Endometrial microvascular endothelial cells (primary cell): ENCODE results near the gene TMSB4Y. TPM values are rescaled to one million over a fixed set of nuclear protein-coding genes. Genes with fewer than 3 reads are reported as not detected.

Experiments
- in situ Hi-C: cut with HindIII; loops from 2 replicates; pipeline ENCODE4 v1.10.0; 2017; ENCODE audit warnings: low sequenced_read_pairs, low pct_unique_long_range_greater_than_20kb; ENCODE audit errors: inconsistent ontology term
- total RNA-seq: library from RNA; depleted of rRNA; stranded (reverse); fragments of >200 nt; gene quantifications from one replicate; pipeline ENCODE4 v1.2.3, GENCODE V29; 2015; ENCODE audit errors: inconsistent ontology term

TMSB4Y gene
- not detected for total RNA-seq

DNA sequence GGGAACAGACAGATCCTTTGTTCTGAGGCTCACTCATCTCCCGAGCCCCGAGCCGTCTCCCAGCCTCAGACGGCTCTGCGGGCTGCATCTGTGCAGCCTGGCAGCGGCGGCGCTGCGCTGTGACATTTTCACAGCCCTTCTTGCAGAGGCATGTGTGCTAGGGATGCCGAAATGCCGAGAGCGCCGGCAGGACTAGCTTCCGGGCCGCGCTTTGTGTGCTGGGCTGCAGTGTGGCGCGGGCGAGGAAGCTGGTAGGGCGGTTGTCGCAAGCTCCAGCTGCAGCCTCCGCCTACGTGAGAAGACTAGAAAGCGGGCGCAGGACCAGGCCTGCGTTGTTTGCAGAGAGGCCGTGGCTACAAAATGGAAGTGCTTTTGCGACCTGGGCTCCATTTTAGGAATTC is at the start of gene TMSB4Y:
Gene TMSB4Y (plus strand): TSS at position 332 of the 401 bp plus-strand sequence.
- in situ Hi-C loops: no loop called here

DNA sequence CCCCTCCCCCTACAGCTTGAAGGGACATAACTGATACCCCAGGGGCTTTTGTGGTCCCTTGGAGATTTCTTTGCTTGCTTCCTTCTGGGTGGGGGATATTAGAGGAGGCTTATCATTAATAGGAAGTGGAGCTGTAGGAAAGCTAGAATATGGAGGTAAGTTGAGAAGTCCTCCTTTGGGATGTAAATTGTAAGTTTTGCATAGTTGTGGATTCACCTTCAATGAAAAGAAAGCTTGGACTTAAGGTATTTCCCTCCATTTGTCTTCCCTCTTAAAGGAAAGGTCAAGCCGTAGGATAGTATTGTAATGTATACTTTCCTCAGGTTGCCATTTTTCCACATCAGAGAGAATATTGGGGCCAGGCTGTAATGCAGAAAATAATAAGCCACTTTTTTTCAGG is 39.5 kb upstream of the TMSB4Y start:
- in situ Hi-C loops: no loop called here

GRCh38 chrY:13671122-13671521 is 32.6 kb upstream of the TMSB4Y start:
- in situ Hi-C loops: no loop called here

GRCh38 chrY:13702276-13702675 is 1.4 kb upstream of the TMSB4Y start:
- in situ Hi-C loops: no loop called here

- in situ Hi-C loops: no loop called here
Measured at GRCh38 chrY:13704121-13704930, 627 bp downstream of the TMSB4Y start.

DNA sequence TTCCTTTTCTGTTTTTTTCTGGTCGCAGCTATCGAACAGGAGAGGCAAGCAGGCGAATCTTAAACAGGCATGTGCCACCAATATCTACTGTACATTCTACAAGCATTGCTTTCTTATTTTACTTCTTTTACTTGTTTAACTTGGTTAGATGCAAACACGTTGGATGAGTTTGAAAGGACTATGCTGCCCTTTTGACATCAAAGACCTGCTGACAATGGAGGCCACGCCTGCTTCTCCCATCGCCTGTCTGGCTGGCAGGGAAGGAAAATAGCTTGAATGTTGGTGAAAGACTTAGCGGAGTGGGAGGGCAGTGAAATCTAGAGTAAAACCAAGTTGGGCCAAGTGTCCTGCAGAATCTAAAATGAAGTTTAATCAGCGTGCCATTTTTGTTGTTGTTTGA is 1.5 kb downstream of the TMSB4Y start:
- in situ Hi-C loops: no loop called here

GRCh38 chrY:13708038-13708437 is 4.3 kb downstream of the TMSB4Y start:
- in situ Hi-C loops: no loop called here

DNA sequence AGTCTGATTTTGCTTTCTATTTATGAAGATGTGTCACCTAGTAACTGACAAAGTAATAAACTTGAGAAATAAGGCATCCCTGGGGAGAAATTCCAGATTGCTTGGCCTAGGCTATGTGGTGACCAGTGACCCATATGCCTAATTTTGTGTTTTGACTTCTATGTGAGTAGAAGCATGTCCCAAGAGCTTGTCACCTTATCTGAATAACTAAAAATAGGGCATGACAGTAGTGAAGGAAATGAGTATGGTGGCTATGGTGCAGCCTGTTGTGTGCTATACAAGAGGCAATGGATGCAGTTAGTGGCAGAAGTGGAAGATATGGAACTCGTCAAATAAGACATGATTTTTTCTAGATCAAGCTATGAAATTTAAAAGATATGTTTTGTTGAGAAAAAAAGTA is 15.3 kb downstream of the TMSB4Y start:
- in situ Hi-C loops: no loop called here

DNA sequence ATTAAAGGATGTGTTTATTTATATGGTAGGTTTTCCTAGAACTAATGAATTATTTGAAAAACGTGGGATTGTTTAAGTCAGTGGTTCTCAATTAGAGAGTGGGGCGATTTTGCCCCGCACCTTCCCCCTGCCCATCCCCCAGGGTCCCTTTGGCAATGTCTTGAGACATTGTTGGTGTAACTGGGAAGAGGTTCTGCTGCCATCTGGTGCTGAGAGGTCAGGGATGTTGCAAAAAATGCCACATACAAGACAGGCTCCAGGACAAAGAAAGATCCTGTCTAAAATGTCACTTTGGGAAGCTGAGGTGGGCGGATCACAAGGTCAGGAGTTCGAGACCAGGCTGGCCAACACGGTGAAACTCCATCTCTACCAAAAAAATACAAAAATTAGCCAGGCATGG is 25.8 kb downstream of the TMSB4Y start:
- in situ Hi-C loops: no loop called here

DNA sequence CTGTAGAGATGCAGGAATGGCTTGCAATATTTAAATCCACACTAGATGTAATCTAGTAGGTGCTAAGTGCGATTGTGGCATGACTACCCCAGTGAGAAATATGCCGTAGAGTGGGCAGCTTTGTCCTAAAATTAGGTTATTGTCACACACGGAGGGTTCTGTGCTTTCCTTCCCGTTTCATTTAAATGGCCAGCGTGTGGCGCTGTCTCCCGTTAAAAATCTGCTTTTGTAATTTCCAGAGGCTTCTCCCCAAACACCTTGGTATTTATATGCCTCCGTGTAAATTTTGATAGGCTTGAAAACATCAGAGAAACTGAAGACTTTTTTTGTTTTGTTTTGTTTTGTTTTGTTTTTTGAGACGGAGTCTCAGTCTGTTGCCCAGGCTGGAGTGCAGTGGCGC is 34.9 kb downstream of the TMSB4Y start:
- in situ Hi-C loops: no loop called here

DNA sequence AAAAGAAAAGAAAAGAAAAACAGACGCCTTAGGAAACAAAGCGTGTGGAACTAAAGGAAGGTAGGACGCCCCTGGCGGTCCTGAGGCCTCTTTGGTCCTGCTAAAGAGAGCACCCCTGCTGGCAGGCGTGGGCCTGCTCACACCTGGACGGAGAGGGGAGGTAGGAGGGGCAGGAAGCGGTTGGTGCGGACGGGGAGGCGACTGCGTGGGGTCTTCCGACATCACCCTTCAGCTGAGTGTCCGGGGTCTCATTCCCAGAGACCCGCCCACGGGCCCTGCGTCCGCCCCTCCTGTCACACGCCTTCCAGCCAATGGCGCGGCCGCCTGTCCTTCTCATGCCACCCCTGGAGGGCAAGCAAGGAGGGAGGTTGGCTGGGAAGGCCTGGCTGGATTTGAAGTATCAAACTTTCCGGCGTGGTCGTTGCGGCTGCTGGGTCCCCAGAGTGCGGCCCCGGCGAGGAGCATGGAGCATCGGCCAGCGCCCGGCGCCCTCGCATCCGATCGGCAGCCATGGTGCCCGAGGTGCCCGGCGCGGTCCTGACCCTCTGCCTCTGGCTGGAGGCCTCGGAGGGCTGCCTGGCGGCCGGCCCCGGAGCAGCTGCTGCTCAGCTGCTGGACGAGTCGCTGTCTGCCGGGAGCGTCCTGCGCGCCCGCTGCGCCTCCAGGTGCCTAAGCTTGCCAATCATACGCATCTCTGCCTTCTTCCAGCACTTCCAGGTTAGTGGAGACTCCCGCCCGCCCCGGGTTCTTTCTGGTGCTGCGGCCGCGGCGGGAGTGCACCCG is 47.8 kb downstream of the TMSB4Y start:
- in situ Hi-C loops: no loop called here

DNA sequence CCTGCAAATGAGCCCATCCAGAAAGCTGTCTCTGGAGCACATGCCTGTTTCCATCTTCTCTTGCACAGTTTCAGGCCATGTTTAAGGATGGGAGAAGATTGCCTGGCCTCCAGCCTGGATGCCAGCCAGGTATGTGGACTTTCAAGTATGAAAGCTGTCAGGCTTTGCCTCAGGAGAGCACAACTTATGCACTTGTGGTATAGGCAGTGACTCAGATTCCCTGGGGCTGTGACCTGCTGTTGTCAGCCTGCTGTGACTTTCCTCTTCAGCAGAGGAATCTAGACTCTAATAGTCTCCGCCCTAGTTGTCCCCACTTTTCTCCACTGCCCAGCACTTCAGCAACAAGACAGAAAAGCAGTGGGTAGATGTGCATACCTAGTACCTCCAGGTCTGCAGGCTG is 51.0 kb downstream of the TMSB4Y start:
- in situ Hi-C loops: no loop called here

Other genes starting within 250 kb of the TMSB4Y start
- gene UTY, start 223.9 kb upstream of the TMSB4Y start, total RNA-seq: not detected